Measurements from ENCODE around the gene CIB4.

The CIB4 gene

DNA sequence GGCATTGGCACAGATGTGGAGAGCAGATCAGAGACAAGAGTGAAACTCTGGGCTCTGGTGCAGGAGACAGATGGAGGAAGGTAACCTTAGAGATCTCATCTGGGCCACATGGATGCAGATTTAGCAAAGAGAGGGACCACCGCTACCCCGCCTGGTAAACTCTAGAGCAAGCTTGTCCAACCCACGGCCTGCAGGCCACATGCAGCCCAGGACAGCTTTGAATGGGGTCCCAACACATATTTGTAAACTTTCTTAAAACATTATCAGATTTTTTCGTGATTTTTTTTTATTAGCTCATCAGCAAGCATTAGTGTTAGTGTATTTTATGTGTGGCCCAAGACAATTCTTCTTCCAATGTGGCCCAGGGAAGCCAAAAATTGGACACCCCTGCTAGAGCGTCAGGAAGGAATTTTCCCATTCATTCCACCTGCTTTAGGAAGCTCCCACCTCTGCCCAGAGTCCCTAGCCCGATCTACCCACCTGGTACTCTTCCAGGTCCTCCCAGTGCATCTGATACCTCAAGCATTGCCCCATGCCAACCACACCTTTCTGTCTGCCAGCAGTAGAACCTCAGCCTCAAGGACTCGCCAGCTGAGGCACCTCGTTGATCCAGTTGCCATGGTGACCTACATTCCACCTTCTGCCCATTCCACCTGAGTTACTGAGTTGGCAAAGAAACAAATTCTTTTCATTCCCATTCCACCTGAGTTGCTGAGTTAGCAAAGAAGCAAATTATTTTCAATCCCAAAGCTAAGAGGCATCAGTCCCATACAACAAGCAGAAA, at the start of gene CIB4:
Gene CIB4 (minus strand): TSS at position 586 of the 784 bp plus-strand sequence. CDS start 52 bp downstream, at position 534.
- DNase-seq (ENCODE audit: low read depth), result no peak

DNA sequence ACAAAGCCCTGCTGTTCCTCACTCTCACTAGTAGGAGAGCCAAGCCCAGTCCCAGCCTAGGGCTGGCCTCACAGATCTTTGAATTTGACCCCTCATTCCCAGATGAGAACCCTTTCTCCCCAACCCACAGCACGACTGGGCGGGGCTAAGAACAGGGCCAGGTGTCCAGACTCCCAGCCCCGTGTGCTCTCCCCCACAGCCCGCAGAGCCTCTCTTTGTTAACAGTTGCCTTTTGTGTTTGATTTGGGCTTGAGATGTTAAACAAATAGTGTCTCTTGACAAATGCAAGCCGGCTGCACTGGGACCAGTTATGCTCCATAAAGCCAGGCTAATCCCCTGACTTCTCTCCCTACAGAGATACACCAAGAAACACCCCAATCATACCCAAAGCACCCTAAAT, 46.6 kb upstream of the CIB4 start:
- no peak for DNase-seq (ENCODE audit: low read depth)

DNA sequence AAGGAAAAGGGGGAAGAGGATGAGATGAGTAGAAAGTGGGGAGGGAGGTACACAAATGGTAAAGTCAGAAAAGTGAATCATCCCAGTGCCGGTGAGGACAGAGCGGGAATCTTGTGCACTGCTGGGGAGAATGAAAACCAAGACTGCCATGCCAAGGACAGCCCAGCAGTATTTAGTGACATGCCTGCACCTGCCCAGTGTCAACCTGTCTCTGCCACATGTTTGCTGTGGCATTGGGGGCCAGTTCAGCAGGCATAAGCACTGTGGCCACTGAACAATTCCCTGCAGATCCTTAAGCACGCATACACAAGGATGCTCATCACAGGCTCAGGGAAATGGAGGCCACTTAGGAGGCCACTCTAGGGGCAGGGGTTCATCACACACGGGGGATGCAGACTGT, 46.2 kb upstream of the CIB4 start:
- no peak for DNase-seq (ENCODE audit: low read depth)

DNA sequence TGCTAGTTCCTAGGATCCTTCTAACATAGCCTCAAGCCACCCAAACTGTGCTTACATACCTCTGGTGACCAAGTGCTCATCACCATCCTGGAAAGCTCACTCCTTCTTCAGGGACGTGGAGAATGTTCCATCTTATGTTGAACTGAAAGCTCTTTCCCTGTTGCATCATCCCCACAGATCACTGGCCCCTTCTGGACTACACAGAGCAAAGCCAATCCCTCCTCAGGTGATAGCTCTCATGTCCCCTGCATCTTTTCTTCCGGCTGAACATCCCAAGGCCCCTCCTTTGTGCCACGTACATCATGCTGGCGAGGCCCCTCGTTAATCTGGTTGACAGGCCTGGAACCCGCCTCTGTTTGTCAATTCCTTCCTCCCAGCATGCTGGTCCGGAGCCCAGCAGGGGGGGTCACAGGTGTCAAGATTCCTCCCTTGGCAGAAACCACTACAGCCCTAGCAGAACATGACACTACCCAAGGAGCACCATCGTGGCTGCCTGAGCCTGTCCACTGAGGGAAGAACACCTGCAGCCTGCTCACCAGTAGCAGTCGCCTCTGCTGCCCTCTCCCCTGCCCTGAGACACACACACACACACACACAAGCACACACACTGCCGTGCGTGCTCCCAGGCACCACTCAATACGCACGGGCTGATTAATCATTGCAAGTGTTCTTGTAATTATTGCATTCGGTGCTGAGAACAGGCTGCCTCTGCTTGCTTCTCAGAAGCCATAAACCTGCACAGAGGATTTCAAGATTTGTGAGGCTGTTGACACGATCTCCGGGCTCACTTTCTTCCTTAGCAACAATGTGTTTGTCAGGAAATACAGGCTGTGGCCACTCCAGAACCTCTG, 45.0 kb upstream of the CIB4 start:
- no peak for DNase-seq (ENCODE audit: low read depth)

DNA sequence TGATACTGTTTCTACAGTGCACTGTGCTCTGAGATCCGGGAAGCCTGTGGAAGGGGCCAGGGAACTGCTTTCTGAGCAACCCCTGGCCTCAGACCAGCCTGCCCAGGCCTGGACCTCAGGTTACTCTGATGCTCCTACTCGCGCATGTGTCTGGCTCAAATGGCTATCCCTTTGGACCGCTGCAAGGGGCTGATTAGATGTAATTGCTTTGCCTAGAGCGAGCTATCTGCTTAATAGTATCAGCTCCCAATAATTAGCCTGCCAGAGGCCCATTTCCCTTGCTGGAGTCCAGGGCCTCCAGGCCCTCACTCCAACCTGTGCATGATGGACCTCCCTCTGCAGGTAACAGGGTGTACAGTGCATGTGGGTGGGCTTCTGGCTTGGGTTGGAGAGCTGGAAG, 44.2 kb upstream of the CIB4 start:
- DNase-seq (ENCODE audit: low read depth), result no peak

DNA sequence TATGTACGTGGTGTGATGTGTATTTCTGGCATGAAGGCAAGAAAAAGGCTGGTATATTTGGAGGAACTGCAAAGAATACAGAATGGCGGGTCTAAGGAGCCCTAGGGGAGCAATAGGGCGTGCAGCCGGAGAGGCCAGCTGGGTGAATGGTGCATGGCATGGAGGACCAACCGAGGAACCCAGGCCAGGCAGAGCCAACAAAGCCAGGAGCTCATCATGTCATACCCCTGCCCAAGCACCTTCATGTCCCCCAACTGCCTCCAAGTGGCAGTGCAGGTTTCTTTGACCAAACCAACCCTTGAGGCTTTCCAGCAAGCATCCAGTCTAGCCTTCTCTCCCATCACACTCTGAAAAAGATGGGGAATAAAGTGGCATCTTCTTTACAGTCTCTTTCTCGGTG, 42.4 kb upstream of the CIB4 start:
- DNase-seq (ENCODE audit: low read depth), result no peak

DNA sequence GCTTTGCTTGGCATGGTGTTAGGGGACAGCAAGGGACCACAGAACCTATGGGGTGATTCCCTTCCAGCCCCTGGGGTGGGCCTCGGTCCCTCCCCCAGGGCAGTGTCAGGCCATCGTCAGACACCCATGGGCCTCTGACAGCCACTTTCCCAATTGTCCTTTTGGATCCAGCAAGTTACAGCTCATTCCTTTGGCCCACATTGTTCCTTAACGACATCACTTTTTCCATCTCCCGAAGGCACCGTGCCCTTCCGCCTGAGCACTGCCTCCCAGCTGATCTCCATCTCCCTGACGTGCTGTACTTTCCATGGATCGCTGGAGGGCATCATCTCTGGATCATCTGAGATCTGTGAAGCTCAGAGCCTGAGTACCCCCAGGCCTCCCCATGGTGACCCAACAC, 41.0 kb upstream of the CIB4 start:
- DNase-seq (ENCODE audit: low read depth), result no peak

DNA sequence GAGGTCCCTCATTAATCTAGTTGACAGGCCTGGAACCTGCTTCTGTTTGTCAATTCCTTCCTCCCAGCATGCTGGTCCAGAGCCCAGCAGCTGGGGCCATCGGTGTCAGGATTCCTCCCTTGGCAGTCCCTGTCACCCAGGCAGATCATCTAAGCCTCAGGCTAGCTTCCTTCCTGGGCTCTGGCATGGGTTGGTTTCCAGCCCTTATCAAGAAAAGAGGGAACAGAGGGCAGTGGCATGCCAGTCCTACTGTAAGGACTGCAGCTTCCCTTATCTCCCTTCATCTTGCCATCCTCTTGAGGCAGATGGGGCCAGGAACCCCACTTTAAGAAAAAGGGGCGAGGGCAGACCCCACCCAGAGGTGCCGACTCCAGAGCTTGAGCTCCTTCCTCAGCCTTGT, 40.5 kb upstream of the CIB4 start:
- DNase-seq (ENCODE audit: low read depth), result no peak

DNA sequence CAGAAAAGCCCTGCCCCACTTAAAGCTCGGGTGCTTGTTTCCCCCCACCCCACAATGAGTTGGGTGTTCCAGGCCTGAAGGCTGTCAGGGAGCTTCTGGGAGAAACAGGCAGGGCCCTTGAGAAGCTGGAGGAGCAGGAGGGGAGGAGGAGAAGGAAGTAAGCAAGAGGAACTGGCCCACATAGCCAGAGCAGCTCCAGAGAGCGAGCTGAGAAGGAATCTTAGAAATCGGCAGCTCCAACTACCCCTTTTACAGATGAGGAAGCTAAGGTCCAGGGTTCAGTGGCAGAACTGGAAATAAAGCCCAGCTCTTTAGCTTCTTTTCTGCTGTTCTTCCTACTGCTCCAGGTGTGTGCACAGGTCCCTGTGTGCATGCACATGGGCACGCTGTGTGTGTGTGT, 38.7 kb upstream of the CIB4 start:
- DNase-seq (ENCODE audit: low read depth), result no peak

DNA sequence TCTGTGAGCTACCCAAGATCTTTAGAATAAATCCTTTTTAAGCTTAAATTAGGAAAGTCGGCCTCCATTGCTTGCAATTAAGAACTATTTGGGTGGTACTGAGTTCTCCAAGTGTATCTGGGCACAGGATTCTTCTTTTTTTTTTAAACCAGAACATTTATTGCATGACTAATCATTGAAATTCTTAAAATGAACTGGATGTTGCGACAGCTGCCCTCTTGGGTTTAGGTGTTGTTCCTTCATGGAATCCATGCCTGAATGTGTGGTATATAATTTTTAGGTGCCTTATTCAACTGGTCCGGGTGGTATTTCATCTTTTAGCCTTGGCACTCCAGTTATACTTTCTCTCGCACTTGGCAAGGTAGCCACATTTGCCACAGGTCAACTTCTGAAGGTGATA, 36.9 kb upstream of the CIB4 start:
- DNase-seq (ENCODE audit: low read depth), result no peak

DNA sequence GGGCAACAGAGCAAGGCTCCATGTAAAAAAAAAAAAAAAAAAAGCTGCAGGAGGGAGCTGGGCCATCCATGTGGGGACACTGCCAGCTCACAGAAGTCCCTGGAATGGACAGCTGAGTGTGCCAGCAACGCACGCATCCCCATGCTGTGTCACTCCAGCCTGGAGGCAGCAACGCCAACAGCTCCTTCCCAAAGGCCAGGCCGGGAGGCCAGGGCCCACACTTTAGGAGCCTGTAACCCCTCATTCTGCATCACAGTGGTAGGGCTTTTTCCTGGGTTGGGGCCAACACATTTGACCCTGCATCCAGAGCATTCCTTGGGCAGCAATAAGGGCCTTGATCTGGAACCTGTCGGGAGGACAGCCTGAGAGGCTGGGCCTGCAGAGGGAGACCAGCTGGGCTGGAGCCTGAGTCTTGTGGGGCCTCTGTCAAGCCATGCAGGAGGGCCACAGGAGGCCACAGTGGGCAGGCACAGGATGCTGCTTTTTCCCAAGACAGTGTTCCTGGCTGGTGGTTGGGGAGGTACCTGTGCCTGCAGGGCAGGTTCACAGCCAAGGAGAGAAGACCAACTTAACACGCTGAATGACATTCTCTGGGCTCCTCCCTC, 34.6 kb upstream of the CIB4 start:
- no peak for DNase-seq (ENCODE audit: low read depth)

DNA sequence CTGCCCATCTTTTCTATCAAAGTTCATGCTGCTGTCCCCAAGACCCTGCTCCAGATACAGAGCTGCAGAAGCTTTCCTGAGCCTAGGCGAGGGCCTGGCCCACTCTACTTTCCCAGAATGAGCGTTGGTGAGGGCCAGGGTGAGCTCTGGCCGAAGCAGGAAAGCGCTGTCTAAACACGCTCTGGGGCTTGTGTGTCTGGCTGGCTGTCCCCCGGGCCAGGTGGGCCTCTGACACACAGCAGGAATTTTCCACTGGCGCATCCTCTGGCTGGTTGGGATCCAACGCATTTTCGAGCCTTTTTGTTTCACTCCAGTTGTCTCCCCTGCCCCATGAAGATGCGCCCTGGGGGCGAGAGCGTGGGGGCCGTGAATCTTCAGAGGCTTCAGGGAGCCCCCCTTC, 33.6 kb upstream of the CIB4 start:
- no peak for DNase-seq (ENCODE audit: low read depth)

DNA sequence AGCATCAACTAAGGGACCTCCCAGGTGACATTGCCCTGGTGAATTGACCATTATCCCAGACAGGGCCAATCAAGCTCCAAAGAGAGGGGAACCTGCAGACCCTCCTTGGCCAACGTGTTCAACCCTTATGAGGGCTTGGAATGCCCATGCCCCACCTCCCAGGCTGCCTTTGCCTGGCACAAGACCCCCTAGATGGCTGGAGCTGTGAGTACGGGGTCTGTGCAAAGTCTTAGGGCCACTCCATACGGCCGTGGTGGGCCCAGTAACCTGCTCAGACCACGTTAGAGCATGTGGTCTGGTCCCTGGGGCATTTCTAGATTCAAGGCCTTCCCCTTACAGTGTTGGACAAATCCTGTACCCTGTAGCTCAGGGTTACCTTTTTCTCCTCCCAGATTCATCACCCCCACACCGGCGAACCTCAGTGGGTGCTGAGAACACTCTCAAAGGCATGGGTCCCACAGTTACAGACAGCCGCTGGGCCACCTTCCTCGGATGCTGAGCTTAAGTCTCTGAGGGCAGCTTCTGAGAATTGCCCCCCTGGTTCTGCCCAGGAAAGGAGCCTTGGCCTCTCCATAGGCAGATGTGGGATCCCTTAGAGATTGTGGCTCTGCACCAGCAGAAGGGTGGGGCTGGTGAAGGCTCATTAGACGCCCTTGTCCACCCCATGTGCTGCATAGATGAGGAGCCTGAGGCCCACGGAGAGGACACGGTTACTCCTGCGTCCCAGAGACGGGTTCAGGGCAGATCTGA, 33.0 kb upstream of the CIB4 start:
- DNase-seq (ENCODE audit: low read depth), result no peak

DNA sequence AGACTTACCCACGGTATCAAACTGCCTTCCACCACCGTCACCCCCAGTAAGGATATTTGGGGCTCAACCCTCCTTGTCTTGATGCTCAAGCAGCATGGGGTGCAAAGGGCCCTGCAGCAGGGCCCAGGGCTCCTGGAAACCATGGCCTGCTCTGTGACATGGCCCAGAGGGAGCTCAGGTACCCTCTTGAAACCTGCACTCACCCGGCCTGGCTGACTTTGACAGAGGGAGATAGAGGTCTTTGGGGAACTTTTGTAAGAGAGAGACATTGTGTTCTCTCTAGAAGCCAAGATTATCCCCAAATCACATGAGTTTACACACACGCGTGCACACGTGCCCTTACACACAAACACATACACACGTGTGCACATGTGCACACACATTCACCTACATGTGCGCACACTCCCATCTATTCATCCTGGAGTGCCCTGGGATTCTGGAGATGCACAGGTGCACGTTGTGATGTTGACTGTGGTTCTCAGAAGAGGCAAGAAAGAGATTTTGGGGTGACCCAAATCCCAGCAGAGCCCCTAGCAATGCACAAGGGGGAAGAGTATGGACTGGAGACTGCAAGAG, 31.7 kb upstream of the CIB4 start:
- no peak for DNase-seq (ENCODE audit: low read depth)

DNA sequence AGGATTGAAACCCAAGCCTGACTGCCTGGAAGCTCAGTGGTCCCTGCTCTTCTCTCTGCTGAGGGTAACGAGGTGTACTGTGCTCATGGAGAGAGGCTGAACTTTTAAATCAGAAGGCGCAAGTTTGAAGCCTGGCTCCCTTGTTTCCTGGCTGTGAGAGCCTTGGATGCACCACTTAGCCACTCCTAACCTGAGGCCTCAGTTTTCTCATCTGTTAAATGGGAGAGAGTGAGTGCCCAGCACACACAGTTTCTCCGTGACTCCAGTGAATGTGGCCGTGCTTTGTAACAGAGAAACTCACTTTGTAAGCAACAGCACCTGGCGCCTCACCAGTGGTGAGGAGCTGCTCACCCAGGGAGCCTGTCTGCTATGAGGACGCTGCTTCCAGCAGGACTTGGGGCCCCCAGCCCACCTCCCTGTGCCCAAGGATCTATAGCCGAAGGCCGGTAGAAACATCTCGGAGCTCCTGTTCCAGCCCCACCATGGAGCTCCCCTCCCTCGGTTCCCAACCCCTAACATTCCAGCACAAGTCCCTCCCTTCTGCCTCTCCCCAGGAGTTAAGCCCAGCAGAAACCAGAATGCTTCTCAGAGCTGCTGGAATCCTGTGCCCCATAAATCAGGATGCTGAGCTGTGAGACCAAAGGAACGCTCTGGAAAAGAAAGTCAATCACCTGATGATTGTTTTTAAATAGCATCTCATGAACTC, 31.1 kb upstream of the CIB4 start:
- DNase-seq (ENCODE audit: low read depth), result no peak

DNA sequence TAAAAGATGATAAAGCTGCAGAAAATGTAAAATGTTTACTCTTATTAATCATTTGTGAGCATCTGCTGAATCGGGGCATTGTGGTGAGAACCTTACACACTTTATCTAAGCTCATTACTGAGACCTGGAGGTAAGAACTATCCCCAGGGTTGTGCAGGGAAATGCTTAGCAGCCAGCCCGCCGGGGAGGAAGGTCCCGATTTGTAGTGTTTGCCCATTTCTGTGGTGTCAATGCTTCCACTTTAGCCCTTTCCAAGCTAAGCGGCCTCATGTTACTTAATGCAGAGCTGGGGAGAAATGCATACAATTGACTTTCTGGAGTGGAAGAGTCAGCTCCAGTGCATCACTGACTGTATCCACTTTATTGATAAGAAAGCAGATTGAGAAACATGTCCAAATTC, 30.5 kb upstream of the CIB4 start:
- DNase-seq (ENCODE audit: low read depth), result no peak

DNA sequence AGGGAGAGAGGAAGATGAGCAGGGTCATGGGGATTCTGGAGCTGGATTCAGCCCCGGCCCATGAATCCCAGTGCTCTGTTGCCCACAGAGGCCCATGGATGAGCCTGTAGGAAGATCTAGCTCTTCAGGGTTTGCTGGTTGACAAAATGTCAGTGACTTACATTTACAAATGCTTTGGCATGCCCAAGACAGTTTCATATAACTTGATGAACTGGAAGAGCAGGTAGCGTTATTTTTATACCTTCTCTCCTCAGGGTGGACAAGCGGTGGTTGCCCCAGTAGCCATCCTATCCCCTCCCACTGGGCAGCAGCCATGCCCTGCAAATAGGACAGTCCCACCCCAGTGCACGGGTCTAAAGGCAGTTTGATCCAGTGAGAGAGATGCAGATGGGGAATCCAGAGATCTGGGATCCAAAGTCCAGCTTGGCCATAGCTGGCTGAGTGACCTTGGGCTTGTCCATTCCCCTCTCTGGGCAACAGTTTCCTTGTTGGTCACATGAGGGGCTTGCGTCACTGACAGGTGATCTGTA, 29.8 kb upstream of the CIB4 start:
- no peak for DNase-seq (ENCODE audit: low read depth)

DNA sequence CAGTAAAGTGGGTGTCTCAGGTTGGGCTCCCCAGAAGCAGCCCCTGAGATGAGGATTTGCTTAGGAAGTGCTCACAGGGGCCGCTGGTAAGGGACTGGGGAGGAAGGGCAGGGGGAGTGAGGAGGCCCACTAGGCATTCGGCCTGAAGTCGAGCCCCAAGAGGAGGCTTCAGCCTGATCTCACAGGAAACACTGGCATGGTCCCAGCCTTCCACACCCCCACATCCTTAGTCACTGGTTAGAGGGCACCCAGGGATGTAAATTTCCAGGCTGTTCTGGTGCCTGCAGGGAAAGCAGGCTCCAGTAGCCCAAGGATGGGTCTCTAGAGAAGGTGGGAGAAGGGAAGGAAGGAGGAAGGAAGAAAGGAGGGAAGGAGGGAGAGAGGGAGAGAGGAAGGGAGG, 29.0 kb upstream of the CIB4 start:
- DNase-seq (ENCODE audit: low read depth), result no peak

DNA sequence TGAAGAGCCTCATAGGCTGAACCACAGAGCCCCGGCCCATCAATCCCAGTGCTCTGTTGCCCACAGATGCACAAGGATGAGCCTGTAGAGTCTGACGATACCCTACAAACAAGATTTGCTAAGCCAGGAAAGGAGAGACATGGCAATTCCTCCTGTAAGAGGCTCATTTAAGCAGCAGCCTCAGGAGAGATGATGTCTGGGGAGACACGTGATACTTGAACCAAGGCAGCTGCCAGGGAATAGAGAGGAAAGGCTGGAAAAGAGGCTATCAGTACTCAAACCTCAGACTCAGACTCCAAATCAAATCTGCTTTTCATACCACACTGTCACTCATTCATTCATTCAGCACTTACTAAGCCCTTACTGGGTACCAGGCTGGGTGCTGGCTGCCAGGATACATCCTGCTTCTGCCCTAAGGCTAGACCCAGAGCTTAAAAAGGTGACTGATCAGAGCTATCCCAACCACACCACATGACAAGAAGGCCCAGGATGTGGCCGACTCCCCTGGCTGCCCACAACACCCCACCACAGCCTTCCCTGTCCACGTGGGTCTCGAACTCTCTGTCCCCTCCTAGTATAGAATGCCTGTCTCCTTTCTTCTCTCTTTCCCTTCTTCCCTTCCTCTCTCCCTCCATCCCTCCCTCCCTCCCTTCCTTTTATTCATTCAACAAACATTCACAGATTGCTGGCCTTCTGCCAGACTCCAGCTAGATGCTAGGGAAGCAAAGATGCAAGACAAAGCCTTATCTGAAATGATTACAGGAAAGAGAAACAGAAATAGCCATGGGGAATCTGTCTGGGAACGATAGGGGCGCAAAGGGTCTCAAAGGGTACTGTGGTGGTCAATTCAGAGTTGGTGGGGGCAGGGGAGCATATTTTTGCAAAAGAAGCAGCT, 27.9 kb upstream of the CIB4 start:
- DNase-seq (ENCODE audit: low read depth), result no peak

DNA sequence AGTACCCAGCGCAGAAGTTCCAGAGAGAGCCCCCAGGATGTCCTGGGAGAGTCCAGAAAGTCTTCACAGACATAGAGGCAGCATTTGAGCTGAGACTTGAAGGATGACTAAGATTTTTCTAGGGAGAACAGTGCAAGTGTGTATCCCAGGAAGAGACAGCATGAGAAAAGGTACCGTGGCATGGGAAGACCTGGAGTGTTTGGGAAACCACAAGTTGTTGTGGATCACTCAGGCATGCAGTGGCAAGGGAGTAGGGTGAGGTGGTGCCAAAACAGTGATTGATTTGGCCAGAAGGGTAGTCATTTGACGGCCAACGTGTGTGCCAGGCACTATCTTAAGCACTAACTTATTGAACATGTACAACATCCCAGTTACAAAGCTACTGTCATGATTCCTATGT, 26.9 kb upstream of the CIB4 start:
- DNase-seq (ENCODE audit: low read depth), result no peak
